Type B pancreatic cell (in vitro differentiated cells): ENCODE measurements around the gene HTD2. TPM values are rescaled to one million over a fixed set of nuclear protein-coding genes. Genes with fewer than 3 reads are reported as not detected.

Experiments used
- DNase-seq: peaks from one replicate; pipeline ENCODE4 v3.0.0; 2021; ENCODE audit warnings: mixed read lengths; ENCODE audit not compliant: unreplicated experiment; ENCODE audit errors: extremely low spot score
- H3K27ac Mint-ChIP-seq: 2 replicates; pipeline ENCODE4 v1.8.0; 2021; ENCODE audit warnings: mild to moderate bottlenecking, mixed read lengths
- H3K27me3 Mint-ChIP-seq: 2 replicates; pipeline ENCODE4 v1.8.0; 2021; ENCODE audit warnings: mixed read lengths
- H3K36me3 Mint-ChIP-seq: 2 replicates; pipeline ENCODE4 v1.8.0; 2021; ENCODE audit warnings: mixed read lengths
- H3K4me1 Mint-ChIP-seq: one replicate; pipeline ENCODE4 v1.8.0; 2021; ENCODE audit warnings: mixed read lengths; ENCODE audit not compliant: unreplicated experiment
- H3K4me3 Mint-ChIP-seq: 2 replicates; pipeline ENCODE4 v1.8.0; 2021; ENCODE audit warnings: mild to moderate bottlenecking, mixed read lengths
- H3K9me3 Mint-ChIP-seq: 2 replicates; pipeline ENCODE4 v1.8.0; 2021; ENCODE audit warnings: mixed read lengths
- total RNA-seq: library from RNA; stranded (reverse); gene quantifications from 2 replicates; pipeline ENCODE4 v1.2.1, GENCODE V29; 2021; ENCODE audit warnings: low replicate concordance
- TF ChIP-seq, protein P1 (sequence below): fragments of 200-600 bp; sonication (generic); conservative IDR thresholded peaks from 2 replicates; pipeline ENCODE4 v1.5.0; 2021; ENCODE audit warnings: antibody characterized with exemption, mild to moderate bottlenecking

Gene HTD2
- total RNA-seq, 1 donor from 2014 or later = 11.4 TPM

- no peaks in the 10 kb centered on the region for H3K9me3 Mint-ChIP-seq
- H3K4me1 Mint-ChIP-seq = peaks cover 4% of the 10 kb centered on the region
- TF ChIP-seq, protein P1, sequence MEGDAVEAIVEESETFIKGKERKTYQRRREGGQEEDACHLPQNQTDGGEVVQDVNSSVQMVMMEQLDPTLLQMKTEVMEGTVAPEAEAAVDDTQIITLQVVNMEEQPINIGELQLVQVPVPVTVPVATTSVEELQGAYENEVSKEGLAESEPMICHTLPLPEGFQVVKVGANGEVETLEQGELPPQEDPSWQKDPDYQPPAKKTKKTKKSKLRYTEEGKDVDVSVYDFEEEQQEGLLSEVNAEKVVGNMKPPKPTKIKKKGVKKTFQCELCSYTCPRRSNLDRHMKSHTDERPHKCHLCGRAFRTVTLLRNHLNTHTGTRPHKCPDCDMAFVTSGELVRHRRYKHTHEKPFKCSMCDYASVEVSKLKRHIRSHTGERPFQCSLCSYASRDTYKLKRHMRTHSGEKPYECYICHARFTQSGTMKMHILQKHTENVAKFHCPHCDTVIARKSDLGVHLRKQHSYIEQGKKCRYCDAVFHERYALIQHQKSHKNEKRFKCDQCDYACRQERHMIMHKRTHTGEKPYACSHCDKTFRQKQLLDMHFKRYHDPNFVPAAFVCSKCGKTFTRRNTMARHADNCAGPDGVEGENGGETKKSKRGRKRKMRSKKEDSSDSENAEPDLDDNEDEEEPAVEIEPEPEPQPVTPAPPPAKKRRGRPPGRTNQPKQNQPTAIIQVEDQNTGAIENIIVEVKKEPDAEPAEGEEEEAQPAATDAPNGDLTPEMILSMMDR = no peak
- peaks cover 7% of the 10 kb centered on the region for H3K36me3 Mint-ChIP-seq
- no peak overlapping the region for H3K4me3 Mint-ChIP-seq
- no peaks in the 10 kb centered on the region for H3K27me3 Mint-ChIP-seq
- no peak overlapping the region for H3K27ac Mint-ChIP-seq
- no peak for DNase-seq
Observed at GRCh38 chr3:58357402-58357801, 51.1 kb downstream of the HTD2 start.

- TF ChIP-seq, protein P1 = no peak
- no peaks in the 10 kb centered on the region for H3K27me3 Mint-ChIP-seq
- peaks cover 7% of the 10 kb centered on the region for H3K36me3 Mint-ChIP-seq
- no peak overlapping the region for H3K4me3 Mint-ChIP-seq
- H3K27ac Mint-ChIP-seq = no peak overlapping the region
- no peaks in the 10 kb centered on the region for H3K9me3 Mint-ChIP-seq
- H3K4me1 Mint-ChIP-seq = no peaks in the 10 kb centered on the region
- no peak for DNase-seq
Observed at GRCh38 chr3:58358092-58358491, 51.8 kb downstream of the HTD2 start.

- no peaks in the 10 kb centered on the region for H3K27me3 Mint-ChIP-seq
- H3K9me3 Mint-ChIP-seq = no peaks in the 10 kb centered on the region
- H3K4me1 Mint-ChIP-seq = no peaks in the 10 kb centered on the region
- H3K36me3 Mint-ChIP-seq = peaks cover 4% of the 10 kb centered on the region
- H3K27ac Mint-ChIP-seq = no peak overlapping the region
- TF ChIP-seq, protein P1 = no peak
- no peak overlapping the region for H3K4me3 Mint-ChIP-seq
- no peak for DNase-seq
Observed at GRCh38 chr3:58358808-58359207, 52.5 kb downstream of the HTD2 start.

GRCh38 chr3:58359621-58360020, 53.3 kb downstream of the HTD2 start:
- Mint-ChIP-seq H3K4me1 (no peaks in the 10 kb centered on the region), H3K9me3 (peaks cover 4% of the 10 kb centered on the region), H3K27me3 (no peaks in the 10 kb centered on the region), H3K27ac (no peak overlapping the region), H3K4me3 (no peak overlapping the region), H3K36me3 (peaks cover 4% of the 10 kb centered on the region)
- no peak for DNase-seq
- TF ChIP-seq, protein P1 = no peak

GRCh38 chr3:58361866-58362265, 55.5 kb downstream of the HTD2 start:
- peaks cover 4% of the 10 kb centered on the region for H3K9me3 Mint-ChIP-seq
- TF ChIP-seq, protein P1 = no peak
- H3K27me3 Mint-ChIP-seq = no peaks in the 10 kb centered on the region
- no peak overlapping the region for H3K27ac Mint-ChIP-seq
- peaks cover 4% of the 10 kb centered on the region for H3K36me3 Mint-ChIP-seq
- H3K4me1 Mint-ChIP-seq = no peaks in the 10 kb centered on the region
- no peak for DNase-seq
- H3K4me3 Mint-ChIP-seq = no peak overlapping the region

GRCh38 chr3:58366699-58367098, 60.4 kb downstream of the HTD2 start:
- H3K27ac Mint-ChIP-seq = no peak overlapping the region
- no peaks in the 10 kb centered on the region for H3K27me3 Mint-ChIP-seq
- TF ChIP-seq, protein P1 = no peak
- H3K36me3 Mint-ChIP-seq = no peaks in the 10 kb centered on the region
- H3K4me3 Mint-ChIP-seq = no peak overlapping the region
- H3K4me1 Mint-ChIP-seq = no peaks in the 10 kb centered on the region
- H3K9me3 Mint-ChIP-seq = peaks cover 4% of the 10 kb centered on the region
- no peak for DNase-seq
